ENCODE data around the gene PBX4.

The PBX4 gene

DNA sequence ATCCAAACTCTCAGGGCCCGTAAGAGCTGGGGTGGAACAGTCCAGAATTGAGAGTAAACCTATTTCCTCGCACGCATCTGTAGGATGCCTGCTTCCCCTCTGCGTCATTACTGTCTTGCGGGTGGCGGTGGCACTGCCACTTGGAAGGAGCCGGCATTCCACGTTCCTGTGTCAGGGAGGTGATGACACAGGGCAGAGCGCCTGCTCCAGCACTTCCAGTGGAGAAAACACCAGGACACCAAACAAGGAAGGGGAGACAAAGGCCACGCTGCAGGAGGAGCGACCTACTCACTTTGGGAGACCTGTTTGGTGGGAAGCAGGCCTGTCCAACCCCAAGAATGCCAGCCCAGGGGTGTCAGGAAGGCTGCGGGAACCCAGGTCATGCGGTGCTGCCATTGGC, 37.1 kb downstream of the PBX4 start:
- TF ChIP-seq, protein P1, sequence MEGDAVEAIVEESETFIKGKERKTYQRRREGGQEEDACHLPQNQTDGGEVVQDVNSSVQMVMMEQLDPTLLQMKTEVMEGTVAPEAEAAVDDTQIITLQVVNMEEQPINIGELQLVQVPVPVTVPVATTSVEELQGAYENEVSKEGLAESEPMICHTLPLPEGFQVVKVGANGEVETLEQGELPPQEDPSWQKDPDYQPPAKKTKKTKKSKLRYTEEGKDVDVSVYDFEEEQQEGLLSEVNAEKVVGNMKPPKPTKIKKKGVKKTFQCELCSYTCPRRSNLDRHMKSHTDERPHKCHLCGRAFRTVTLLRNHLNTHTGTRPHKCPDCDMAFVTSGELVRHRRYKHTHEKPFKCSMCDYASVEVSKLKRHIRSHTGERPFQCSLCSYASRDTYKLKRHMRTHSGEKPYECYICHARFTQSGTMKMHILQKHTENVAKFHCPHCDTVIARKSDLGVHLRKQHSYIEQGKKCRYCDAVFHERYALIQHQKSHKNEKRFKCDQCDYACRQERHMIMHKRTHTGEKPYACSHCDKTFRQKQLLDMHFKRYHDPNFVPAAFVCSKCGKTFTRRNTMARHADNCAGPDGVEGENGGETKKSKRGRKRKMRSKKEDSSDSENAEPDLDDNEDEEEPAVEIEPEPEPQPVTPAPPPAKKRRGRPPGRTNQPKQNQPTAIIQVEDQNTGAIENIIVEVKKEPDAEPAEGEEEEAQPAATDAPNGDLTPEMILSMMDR (IDR thresholded peaks at IDR 0.05) = no peak

DNA sequence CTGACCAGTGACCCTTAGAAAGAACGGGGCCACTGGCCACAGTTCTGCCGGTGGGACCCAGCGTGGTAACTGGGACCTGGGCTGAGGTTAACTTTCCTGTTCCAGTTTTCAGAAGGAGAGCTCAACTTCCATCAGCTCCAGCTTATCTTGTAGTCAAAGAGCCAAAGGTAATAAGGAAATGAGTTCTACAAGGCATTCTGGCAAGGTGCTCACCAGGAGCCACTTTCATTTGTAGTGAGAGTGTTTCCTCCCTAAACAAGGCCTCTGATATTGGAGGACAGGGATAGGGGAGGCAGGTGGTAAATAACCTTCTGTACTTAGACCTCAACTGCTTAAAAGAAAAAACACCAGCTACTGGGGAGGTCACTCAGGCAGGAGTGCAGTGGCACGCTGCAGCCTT, 38.1 kb downstream of the PBX4 start:
- TF ChIP-seq, protein P1 (IDR thresholded peaks at IDR 0.05) = no peak

DNA sequence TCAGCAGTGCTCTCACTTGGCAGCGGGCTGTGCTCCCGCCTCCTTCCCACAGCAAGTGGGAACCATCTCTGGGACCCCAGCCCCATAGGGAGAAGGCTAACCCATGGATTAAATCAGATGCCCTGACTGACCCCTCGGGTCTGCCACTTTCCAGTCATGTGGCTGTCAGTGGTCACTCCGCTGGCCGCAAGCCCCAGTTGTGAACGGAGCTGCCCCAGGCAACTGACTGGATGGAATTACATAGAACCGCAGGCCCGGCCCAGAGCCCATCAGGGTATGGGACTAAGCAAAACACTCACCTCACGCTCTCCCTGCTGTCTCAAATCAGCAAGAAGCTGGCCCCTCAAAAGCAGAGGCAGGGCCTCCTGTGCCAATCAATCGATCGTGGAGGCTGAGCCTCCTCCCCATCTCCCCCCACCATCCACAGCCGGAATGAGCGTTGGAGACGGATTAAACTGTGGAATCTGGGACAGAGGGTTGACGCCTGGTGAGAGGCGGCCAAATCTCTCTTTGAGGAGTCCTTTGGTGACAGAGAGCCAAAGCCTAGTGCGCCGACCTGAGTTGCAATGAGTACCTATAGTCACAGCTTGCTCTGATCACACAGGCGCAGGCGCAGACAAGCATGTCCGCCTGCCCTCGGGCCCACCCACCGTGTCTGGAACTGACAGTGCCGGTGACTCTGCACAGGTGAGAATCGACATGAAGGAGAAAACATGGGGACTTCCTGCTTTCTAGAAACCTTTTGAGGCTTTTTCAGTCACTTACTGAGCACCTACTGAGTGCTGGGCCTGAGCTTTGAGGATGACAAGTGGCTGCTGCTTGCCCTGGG, 38.7 kb downstream of the PBX4 start:
- TF ChIP-seq, protein P1 (IDR thresholded peaks at IDR 0.05) = no peak

DNA sequence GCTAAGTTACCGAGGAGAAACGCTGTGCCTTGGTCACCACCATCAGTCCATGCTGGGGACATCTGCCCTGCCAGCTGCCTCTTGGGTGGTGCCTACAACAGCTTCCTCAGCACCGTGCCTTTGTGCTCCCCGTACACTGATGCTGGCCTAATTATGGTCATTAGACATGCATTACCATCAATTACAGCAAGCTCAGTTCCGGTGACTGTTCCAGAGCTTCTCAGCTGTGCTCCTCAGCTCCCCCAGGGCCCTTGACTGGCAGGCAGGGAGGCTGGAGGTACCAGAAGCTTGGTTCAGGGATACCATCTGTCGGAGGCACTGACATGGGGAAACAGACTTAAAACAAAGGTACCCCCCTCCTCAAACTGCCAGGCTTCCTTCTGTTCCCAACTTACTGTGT, 40.2 kb downstream of the PBX4 start:
- TF ChIP-seq, protein P1 (IDR thresholded peaks at IDR 0.05) = no peak

DNA sequence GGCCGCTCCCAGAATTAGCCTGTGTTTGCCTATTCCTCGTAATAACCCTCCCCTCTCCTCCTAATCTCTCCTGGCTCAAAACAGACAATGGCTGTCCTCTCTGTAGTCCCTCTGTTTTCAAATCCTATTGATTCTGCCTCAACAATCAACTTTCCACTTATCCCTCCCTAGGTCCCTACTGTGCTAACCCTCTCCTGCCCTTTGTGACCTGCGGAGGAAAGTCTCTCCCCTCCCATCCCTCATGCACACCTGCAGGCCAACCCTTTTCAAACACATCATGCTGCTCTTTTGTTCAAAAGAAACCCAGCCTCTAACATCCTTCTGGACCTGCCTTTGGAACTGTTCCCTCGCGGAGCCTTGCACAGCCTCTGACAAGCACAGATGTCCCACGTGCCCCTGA, 43.1 kb downstream of the PBX4 start:
- TF ChIP-seq, protein P1 (IDR thresholded peaks at IDR 0.05) = no peak

DNA sequence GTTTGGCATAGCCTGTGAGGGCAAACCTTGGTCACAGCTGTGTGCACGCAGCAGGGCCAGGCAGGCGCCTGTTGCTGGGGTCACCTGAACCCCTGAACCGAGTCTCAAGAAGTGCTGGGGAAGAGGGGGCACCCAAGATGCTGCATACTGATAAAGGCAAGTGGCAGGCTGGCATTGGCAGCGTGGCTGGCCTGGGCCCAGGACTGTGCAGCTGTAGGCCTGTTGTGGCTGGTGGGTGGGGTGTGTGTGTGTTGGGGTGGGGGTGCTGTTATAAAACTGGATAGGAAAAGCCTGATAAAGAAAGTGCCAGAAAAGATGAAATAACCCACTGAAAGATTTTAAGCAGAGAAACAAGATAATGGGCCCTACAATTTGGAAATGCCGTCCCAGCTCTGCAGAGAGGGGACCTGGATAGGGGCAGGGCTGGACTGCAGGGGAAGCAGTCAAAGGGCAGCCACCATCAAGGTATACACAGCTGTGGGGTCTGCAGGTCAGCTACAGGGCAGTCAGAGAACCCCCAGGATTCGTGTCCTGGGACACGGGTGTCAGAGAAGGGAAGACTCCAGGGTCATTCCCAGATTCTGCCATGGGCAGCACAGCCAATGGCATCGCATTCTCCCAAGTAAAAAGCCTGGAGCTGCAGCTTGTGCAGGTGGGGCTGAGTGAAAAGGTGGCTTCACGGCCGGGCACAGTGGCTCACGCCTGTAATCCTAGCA, 47.3 kb downstream of the PBX4 start:
- TF ChIP-seq, protein P1 (IDR thresholded peaks at IDR 0.05) = no peak

DNA sequence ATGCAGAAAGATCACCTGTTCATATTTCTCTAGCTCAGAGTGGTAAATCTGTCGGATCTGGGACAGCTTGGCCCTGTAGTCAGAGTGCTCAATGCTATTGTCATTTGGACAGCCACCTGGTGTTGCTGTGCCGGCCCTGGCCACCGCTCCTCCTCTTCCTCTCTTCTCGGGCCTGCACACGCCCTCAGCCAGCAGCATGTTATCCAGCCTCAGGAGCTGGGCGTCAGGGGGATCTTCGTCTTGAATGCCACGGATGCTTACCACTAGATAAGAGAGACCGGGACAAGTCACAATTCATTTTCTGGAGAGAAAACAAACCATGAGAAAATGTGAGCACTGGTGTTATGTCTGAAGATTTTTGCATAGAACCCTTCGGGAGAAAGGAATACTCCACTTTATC, 47.9 kb downstream of the PBX4 start:
- TF ChIP-seq, protein P1 (IDR thresholded peaks at IDR 0.05) = no peak
